ENCODE results near the gene APCS.

APCS gene

GRCh38 chr1:159587461-159587951 lies at the start of gene APCS:
APCS (plus strand) TSS chr1:159587826; CDS start chr1:159587922, 96 bp downstream.
- DNase-seq = no peak

- DNase-seq = no peak
Measured at GRCh38 chr1:159548126-159548525, 39.5 kb upstream of the APCS start.

GRCh38 chr1:159554261-159554660 lies 33.4 kb upstream of the APCS start:
- DNase-seq = no peak

GRCh38 chr1:159554696-159555095 lies 32.9 kb upstream of the APCS start:
- DNase-seq = no peak

GRCh38 chr1:159556931-159557369 lies 30.7 kb upstream of the APCS start:
- no peak for DNase-seq

GRCh38 chr1:159560599-159560998 lies 27.0 kb upstream of the APCS start:
- no peak for DNase-seq

- no peak for DNase-seq
Measured at GRCh38 chr1:159561497-159561896, 26.1 kb upstream of the APCS start.

GRCh38 chr1:159562680-159563079 lies 24.9 kb upstream of the APCS start:
- DNase-seq = no peak

- no peak for DNase-seq
Measured at GRCh38 chr1:159577446-159577845, 10.2 kb upstream of the APCS start.

GRCh38 chr1:159580340-159580739 lies 7.3 kb upstream of the APCS start:
- no peak for DNase-seq

GRCh38 chr1:159581422-159581821 lies 6.2 kb upstream of the APCS start:
- DNase-seq = no peak

GRCh38 chr1:159584536-159584935 lies 3.1 kb upstream of the APCS start:
- DNase-seq = no peak

GRCh38 chr1:159591981-159592380 lies 4.4 kb downstream of the APCS start:
- DNase-seq = no peak

GRCh38 chr1:159594625-159595405 lies 7.2 kb downstream of the APCS start:
- no peak for DNase-seq

GRCh38 chr1:159598196-159598595 lies 10.6 kb downstream of the APCS start:
- peak; percentile 22 for DNase-seq

- no peak for DNase-seq
Measured at GRCh38 chr1:159600894-159601293, 13.3 kb downstream of the APCS start.

GRCh38 chr1:159602501-159602999 lies 14.9 kb downstream of the APCS start:
- no peak for DNase-seq

GRCh38 chr1:159612211-159612885 lies 24.7 kb downstream of the APCS start:
- DNase-seq = no peak

GRCh38 chr1:159632922-159633321 lies 45.3 kb downstream of the APCS start:
- no peak for DNase-seq
